ENCODE measurements around the gene ABHD6. TPM values are rescaled to one million over a fixed set of nuclear protein-coding genes. Genes with fewer than 3 reads are reported as not detected.

Gene ABHD6
- total RNA-seq, 2 experiments from 2014 or later = 3.3 to 3.7 TPM

DNA sequence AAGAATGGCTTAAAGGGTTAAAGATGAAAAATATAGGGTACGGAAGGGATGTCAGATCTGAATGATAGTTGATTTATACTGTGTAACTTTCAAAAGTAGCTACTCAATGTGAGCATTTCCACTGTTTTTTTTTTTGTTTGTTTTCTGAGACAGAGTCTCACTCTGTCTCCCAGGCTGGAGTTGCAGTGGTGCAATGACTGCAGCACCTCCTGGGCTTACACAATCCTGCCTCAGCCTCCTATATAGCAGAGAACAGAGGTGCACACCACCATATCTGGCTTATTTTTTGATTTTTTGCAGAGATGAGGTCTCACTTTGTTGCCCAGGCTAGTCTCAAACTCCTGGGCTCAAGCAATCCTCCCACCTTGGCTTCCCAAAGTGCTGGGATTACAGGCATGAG is 85.2 kb downstream of the ABHD6 start:
- H3K9me3 Mint-ChIP-seq = no peaks in the 10 kb centered on the region
- H3K27me3 Mint-ChIP-seq = no peaks in the 10 kb centered on the region
- ChIA-PET CTCF (interaction anchor here (1.0 to 8.2 kb wide), 6 partner anchors 14 to 106 kb away, joined by 3 to 87 read pairs (median 5); partner anchors contain the start of genes HTD2 and RPP14), POLR2A (interaction anchor here (1.5 kb wide), 1 partner anchor 43 kb away, joined by 3 read pairs; no protein-coding TSS in a partner anchor)
- peaks cover 40% of the 10 kb centered on the region for H3K4me1 Mint-ChIP-seq (ENCODE audit: low read depth)
- TF ChIP-seq CTCF (IDR thresholded peaks at IDR 0.05) = no peak
- no peak for ATAC-seq
- no peak overlapping the region for H3K4me3 Mint-ChIP-seq
- intact Hi-C loops (cut with micrococcal nuclease) = loop anchor here (5.0 kb wide), 2 partner anchors 90 to 210 kb away; no protein-coding TSS in a partner anchor
- peak overlapping the region; percentile 15 for H3K27ac Mint-ChIP-seq
- peaks cover 13% of the 10 kb centered on the region for H3K36me3 Mint-ChIP-seq (ENCODE audit: low read depth)
- no peak for DNase-seq

- H3K9me3 Mint-ChIP-seq = no peaks in the 10 kb centered on the region
- H3K4me3 Mint-ChIP-seq = peak overlapping the region; percentile 2
- peak; percentile 64 for ATAC-seq
- H3K4me1 Mint-ChIP-seq (ENCODE audit: low read depth) = peaks cover 40% of the 10 kb centered on the region
- intact Hi-C loops (cut with micrococcal nuclease) = loop anchor here (5.0 kb wide), 2 partner anchors 89 to 209 kb away; no protein-coding TSS in a partner anchor
- peaks cover 10% of the 10 kb centered on the region for H3K36me3 Mint-ChIP-seq (ENCODE audit: low read depth)
- no peak for TF ChIP-seq CTCF (IDR thresholded peaks at IDR 0.05)
- CTCF ChIA-PET = interaction anchor here (1.1 to 8.2 kb wide), 5 partner anchors 15 to 168 kb away, joined by 3 to 87 read pairs (median 6); partner anchors contain the start of genes HTD2, KCTD6 and RPP14
- POLR2A ChIA-PET = interaction anchor here (1.0 to 1.5 kb wide), 2 partner anchors 9 to 15 kb away, joined by 3 to 7 read pairs; partner anchors contain the start of gene PXK
- peak; percentile 12 for DNase-seq
- no peaks in the 10 kb centered on the region for H3K27me3 Mint-ChIP-seq
- H3K27ac Mint-ChIP-seq = peak overlapping the region; percentile 87
These were observed 86.2 kb downstream of the ABHD6 start for GRCh38 chr3:58323529-58324390.

GRCh38 chr3:58324391-58325390 is 87.1 kb downstream of the ABHD6 start:
- H3K4me1 Mint-ChIP-seq (ENCODE audit: low read depth) = peaks cover 40% of the 10 kb centered on the region
- H3K4me3 Mint-ChIP-seq = peak overlapping the region; percentile 2
- H3K9me3 Mint-ChIP-seq = no peaks in the 10 kb centered on the region
- peaks cover 7% of the 10 kb centered on the region for H3K36me3 Mint-ChIP-seq (ENCODE audit: low read depth)
- CTCF ChIA-PET = interaction anchor here (0.8 to 4.4 kb wide), 5 partner anchors 17 to 167 kb away, joined by 3 to 35 read pairs (median 4); partner anchors contain the start of genes HTD2, KCTD6 and RPP14
- no peak for TF ChIP-seq CTCF (IDR thresholded peaks at IDR 0.05)
- peak; percentile 37 for DNase-seq
- intact Hi-C loops (cut with micrococcal nuclease) = loop anchor here (5.0 kb wide), 2 partner anchors 88 to 208 kb away; no protein-coding TSS in a partner anchor
- no peaks in the 10 kb centered on the region for H3K27me3 Mint-ChIP-seq
- POLR2A ChIA-PET = interaction anchor here (1.0 to 1.5 kb wide), 3 partner anchors 8 to 16 kb away, joined by 3 to 7 read pairs (median 4); partner anchors contain the start of gene PXK
- H3K27ac Mint-ChIP-seq = peak overlapping the region; percentile 87
- peak; percentile 63 for ATAC-seq

GRCh38 chr3:58325525-58325992 is 88.0 kb downstream of the ABHD6 start:
- Mint-ChIP-seq H3K4me1 (ENCODE audit: low read depth) (peaks cover 40% of the 10 kb centered on the region), H3K27ac (peak overlapping the region; percentile 87), H3K27me3 (no peaks in the 10 kb centered on the region), H3K9me3 (no peaks in the 10 kb centered on the region), H3K36me3 (ENCODE audit: low read depth) (peaks cover 7% of the 10 kb centered on the region), H3K4me3 (no peak overlapping the region)
- ChIA-PET POLR2A (interaction anchor here (1.4 to 1.5 kb wide), 2 partner anchors 9 to 25 kb away, joined by 3 to 4 read pairs; no protein-coding TSS in a partner anchor), CTCF (interaction anchor here (1.2 to 4.4 kb wide), 3 partner anchors 10 to 18 kb away, joined by 3 to 35 read pairs (median 4); partner anchors contain the start of genes HTD2 and RPP14)
- intact Hi-C loops (cut with micrococcal nuclease) = no loop called here
- DNase-seq (no peak), ATAC-seq (no peak)
- TF ChIP-seq CTCF (IDR thresholded peaks at IDR 0.05) = no peak
